MM.1S (cell line): ENCODE data around the gene RPH3AL.

Source experiments
- DNase-seq: peaks from one replicate; pipeline ENCODE4 v3.0.0-alpha.2; 2015
- H2AFZ ChIP-seq: fragments of 300-600 bp; sonication (generic); 2 replicates; pipeline ENCODE4 v1.6.0; 2016; ENCODE audit warnings: antibody characterized with exemption, low read length
- H3F3A ChIP-seq: fragments of 300-600 bp; sonication (generic); 2 replicates; pipeline ENCODE4 v1.6.1; 2016; ENCODE audit warnings: mild to moderate bottlenecking, antibody characterized with exemption, low read length, moderate library complexity, mixed read lengths; ENCODE audit not compliant: insufficient read depth
- H3K27ac ChIP-seq: fragments of 300-600 bp; sonication (generic); 2 replicates; pipeline ENCODE4 v1.5.1; 2016; ENCODE audit warnings: mild to moderate bottlenecking, low read length
- H3K27me3 ChIP-seq: fragments of 300-600 bp; sonication (generic); replicated peaks from 2 replicates; pipeline ENCODE4 v1.6.0; 2016; ENCODE audit warnings: low read length; ENCODE audit not compliant: insufficient read depth
- H3K36me3 ChIP-seq: fragments of 300-600 bp; sonication (generic); replicated peaks from 2 replicates; pipeline ENCODE4 v1.6.1; 2016; ENCODE audit warnings: mild to moderate bottlenecking, low read length, mixed read lengths; ENCODE audit not compliant: insufficient read depth
- H3K4me1 ChIP-seq: fragments of 300-600 bp; sonication (generic); 2 replicates; pipeline ENCODE4 v1.6.1; 2016; ENCODE audit warnings: low read length, mixed read lengths
- H3K4me2 ChIP-seq: fragments of 300-600 bp; sonication (generic); 2 replicates; pipeline ENCODE4 v1.6.0; 2016; ENCODE audit warnings: low read depth, low read length
- H3K4me3 ChIP-seq: fragments of 300-600 bp; sonication (generic); 2 replicates; pipeline ENCODE4 v1.5.1; 2016; ENCODE audit warnings: low read length, mixed read lengths
- H3K79me2 ChIP-seq: fragments of 300-600 bp; sonication (generic); 2 replicates; pipeline ENCODE4 v1.6.1; 2016; ENCODE audit warnings: mixed run types, low read length, mixed read lengths
- H3K9ac ChIP-seq: fragments of 300-600 bp; sonication (generic); 2 replicates; pipeline ENCODE4 v1.6.1; 2016; ENCODE audit warnings: low read length, mixed read lengths
- H3K9me2 ChIP-seq: fragments of 300-600 bp; sonication (generic); replicated peaks from 2 replicates; pipeline ENCODE4 v1.6.1; 2016; ENCODE audit warnings: mild to moderate bottlenecking, low read length, mixed read lengths; ENCODE audit not compliant: insufficient read depth
- H3K9me3 ChIP-seq: fragments of 300-600 bp; sonication (generic); replicated peaks from 2 replicates; pipeline ENCODE4 v1.6.1; 2016; ENCODE audit warnings: mild to moderate bottlenecking, low read length, mixed read lengths; ENCODE audit not compliant: insufficient read depth
- H4K20me1 ChIP-seq: fragments of 300-600 bp; sonication (generic); 2 replicates; pipeline ENCODE4 v1.6.1; 2016; ENCODE audit warnings: mild to moderate bottlenecking, low read length, moderate library complexity, mixed read lengths; ENCODE audit not compliant: insufficient read depth
- CTCF ChIP-seq: fragments of 300-600 bp; sonication (generic); IDR thresholded peaks from 2 replicates; pipeline ENCODE4 v1.5.1; 2016; ENCODE audit warnings: antibody characterized with exemption, low read length, mixed read lengths
- EZH2 ChIP-seq: fragments of 300-600 bp; sonication (generic); optimal IDR thresholded peaks from 2 replicates; pipeline ENCODE3; 2017; ENCODE audit warnings: low read depth, mild to moderate bottlenecking, antibody characterized with exemption, low read length, mixed read lengths
- EZH2phosphoT487 ChIP-seq: fragments of 300-600 bp; sonication (generic); IDR thresholded peaks from 2 replicates; pipeline ENCODE4 v1.6.1; 2018; ENCODE audit warnings: antibody characterized with exemption, low read length

RPH3AL gene

GRCh38 chr17:312476-313148, 40.0 kb downstream of the RPH3AL start:
- no peaks in the 10 kb centered on the region for H3F3A ChIP-seq
- peaks cover 58% of the 10 kb centered on the region for H3K27me3 ChIP-seq
- no peaks in the 10 kb centered on the region for H3K4me1 ChIP-seq
- H3K9me3 ChIP-seq = no peaks in the 10 kb centered on the region
- TF ChIP-seq CTCF (no peak), EZH2 (no peak), EZH2phosphoT487 (no peak)
- H3K36me3 ChIP-seq = no peaks in the 10 kb centered on the region
- H3K4me2 ChIP-seq = no peak overlapping the region
- no peak overlapping the region for H3K4me3 ChIP-seq
- H3K9ac ChIP-seq = no peak overlapping the region
- no peak overlapping the region for H2AFZ ChIP-seq
- H4K20me1 ChIP-seq = no peaks in the 10 kb centered on the region
- H3K79me2 ChIP-seq = no peaks in the 10 kb centered on the region
- no peak overlapping the region for H3K27ac ChIP-seq
- DNase-seq = no peak
- H3K9me2 ChIP-seq = no peaks in the 10 kb centered on the region

GRCh38 chr17:311119-311782, 41.4 kb downstream of the RPH3AL start:
- Histone ChIP-seq H3K9me2 (no peaks in the 10 kb centered on the region), H3F3A (no peaks in the 10 kb centered on the region), H3K4me3 (no peak overlapping the region), H3K79me2 (no peaks in the 10 kb centered on the region), H3K4me1 (no peaks in the 10 kb centered on the region), H3K27ac (no peak overlapping the region), H3K9ac (no peak overlapping the region), H3K4me2 (no peak overlapping the region), H4K20me1 (no peaks in the 10 kb centered on the region), H3K36me3 (no peaks in the 10 kb centered on the region), H3K9me3 (no peaks in the 10 kb centered on the region), H2AFZ (no peak overlapping the region), H3K27me3 (peaks cover 69% of the 10 kb centered on the region)
- DNase-seq = no peak
- no peak for TF ChIP-seq EZH2
- TF ChIP-seq CTCF = no peak
- TF ChIP-seq EZH2phosphoT487 = no peak

GRCh38 chr17:310111-311010, 42.2 kb downstream of the RPH3AL start:
- H3K79me2 ChIP-seq = no peaks in the 10 kb centered on the region
- H3K4me2 ChIP-seq = no peak overlapping the region
- no peaks in the 10 kb centered on the region for H4K20me1 ChIP-seq
- no peak overlapping the region for H2AFZ ChIP-seq
- no peaks in the 10 kb centered on the region for H3K36me3 ChIP-seq
- no peaks in the 10 kb centered on the region for H3K4me1 ChIP-seq
- H3F3A ChIP-seq = no peaks in the 10 kb centered on the region
- no peak overlapping the region for H3K4me3 ChIP-seq
- no peaks in the 10 kb centered on the region for H3K9me2 ChIP-seq
- H3K27ac ChIP-seq = no peak overlapping the region
- no peaks in the 10 kb centered on the region for H3K9me3 ChIP-seq
- no peak for DNase-seq
- H3K9ac ChIP-seq = no peak overlapping the region
- H3K27me3 ChIP-seq = peaks cover 77% of the 10 kb centered on the region
- TF ChIP-seq CTCF = no peak
- no peak for TF ChIP-seq EZH2phosphoT487
- TF ChIP-seq EZH2 = no peak
